ENCODE measurements around the gene LGMN. TPM values are rescaled to one million over a fixed set of nuclear protein-coding genes. Genes with fewer than 3 reads are reported as not detected.

Gene LGMN
- total and polyA plus RNA-seq, 12 donors = 82.2 to 211 (median 103) TPM

DNA sequence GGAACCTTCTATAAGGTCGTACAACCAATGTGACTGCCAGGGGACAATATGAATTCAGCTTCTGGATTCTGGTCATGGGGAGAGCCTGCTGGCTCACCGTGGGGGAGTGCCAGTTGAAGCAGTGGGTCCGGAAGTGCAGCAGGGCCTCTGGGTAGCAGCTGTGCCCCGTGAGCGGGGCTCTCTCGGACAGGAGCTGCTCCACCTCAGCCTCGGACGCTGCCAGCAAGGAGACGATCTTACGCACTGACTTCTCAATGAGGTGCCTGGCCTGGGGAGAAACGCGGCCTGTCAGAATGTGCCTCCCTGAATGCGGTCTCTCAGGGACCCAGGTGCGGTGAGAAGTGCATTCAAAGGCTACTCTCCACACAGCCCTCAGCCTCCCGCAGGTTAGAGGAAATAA, 42.0 kb downstream of the LGMN start:
- Histone ChIP-seq H3K27ac (no peak overlapping the region), H3K4me1 (peaks cover 0 to 31% (median 0%) of the 10 kb centered on the region in 9 donors), H3K36me3 (peaks cover 0 to 90% (median 55%) of the 10 kb centered on the region in 9 donors), H3K9me3 (no peaks in the 10 kb centered on the region), H3K27me3 (no peaks in the 10 kb centered on the region), H3K4me3 (no peak overlapping the region)
- 88 to 93% methylated on average over 15 of the region's 15 CpGs for WGBS, 2 donors
- TF ChIP-seq, protein P1, sequence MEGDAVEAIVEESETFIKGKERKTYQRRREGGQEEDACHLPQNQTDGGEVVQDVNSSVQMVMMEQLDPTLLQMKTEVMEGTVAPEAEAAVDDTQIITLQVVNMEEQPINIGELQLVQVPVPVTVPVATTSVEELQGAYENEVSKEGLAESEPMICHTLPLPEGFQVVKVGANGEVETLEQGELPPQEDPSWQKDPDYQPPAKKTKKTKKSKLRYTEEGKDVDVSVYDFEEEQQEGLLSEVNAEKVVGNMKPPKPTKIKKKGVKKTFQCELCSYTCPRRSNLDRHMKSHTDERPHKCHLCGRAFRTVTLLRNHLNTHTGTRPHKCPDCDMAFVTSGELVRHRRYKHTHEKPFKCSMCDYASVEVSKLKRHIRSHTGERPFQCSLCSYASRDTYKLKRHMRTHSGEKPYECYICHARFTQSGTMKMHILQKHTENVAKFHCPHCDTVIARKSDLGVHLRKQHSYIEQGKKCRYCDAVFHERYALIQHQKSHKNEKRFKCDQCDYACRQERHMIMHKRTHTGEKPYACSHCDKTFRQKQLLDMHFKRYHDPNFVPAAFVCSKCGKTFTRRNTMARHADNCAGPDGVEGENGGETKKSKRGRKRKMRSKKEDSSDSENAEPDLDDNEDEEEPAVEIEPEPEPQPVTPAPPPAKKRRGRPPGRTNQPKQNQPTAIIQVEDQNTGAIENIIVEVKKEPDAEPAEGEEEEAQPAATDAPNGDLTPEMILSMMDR (IDR thresholded peaks at IDR 0.05) = no peak
- ATAC-seq (no peak), DNase-seq (no peak)
- intact Hi-C loops (cut with DNase I) = no loop called here

- WGBS, 2 donors = 89 to 91% methylated on average over 11 of the region's 11 CpGs
- TF ChIP-seq, protein P1 (IDR thresholded peaks at IDR 0.05) = no peak
- peaks cover 0 to 74% (median 39%) of the 10 kb centered on the region in 9 donors for H3K36me3 ChIP-seq
- DNase-seq = no peak
- no peaks in the 10 kb centered on the region for H3K9me3 ChIP-seq
- H3K4me1 ChIP-seq = peaks cover 0 to 31% (median 0%) of the 10 kb centered on the region in 9 donors
- peak overlapping the region in 1 of 10 donors; percentile 82 for H3K27ac ChIP-seq
- ATAC-seq = peak in 1 of 8 donors; percentile 18
- H3K27me3 ChIP-seq = no peaks in the 10 kb centered on the region
- H3K4me3 ChIP-seq = no peak overlapping the region
- intact Hi-C loops (cut with DNase I) = no loop called here
Observed at GRCh38 chr14:92704821-92705220, 43.6 kb downstream of the LGMN start.

DNA sequence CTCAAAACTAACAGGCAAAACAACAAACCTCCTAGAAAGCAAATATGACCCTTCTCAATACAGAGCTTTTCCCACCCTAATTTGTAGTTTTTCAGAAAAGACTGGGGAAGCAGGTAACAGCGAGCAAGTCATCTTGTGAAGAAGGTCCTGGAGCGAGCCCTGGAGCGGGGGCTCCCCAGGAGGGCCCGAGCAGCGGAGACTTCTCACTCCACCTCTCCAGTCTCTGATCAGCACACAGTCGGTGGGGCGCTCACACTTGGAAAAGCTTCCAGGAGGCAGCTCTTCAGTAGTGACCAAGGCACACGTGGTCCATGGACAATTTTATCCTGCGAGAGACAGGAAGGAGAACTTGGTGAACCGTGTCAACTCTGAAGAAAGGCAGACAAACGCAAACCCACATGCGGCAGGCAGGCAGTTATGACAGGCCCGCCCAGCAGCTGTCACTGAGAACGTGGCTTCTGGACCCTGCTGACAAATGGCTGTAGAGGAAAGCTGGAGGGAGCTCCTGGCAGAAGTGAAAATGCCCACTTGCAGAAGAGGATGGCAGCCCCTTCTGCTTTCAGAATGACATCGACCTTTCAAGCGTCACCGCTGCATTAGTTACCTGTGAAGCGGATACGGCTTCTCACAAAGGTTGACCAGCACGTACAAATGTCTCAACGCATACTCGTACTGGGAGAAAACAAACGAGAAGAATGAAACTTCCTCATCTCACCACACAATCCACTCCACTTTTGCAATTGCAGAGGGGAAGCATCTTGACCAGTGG, 44.2 kb downstream of the LGMN start:
- peak overlapping the region in 2 of 10 donors; percentile 11 to 82 for H3K27ac ChIP-seq
- ATAC-seq (peak; percentile 26 to 63 (median 54)), DNase-seq (no peak)
- H3K9me3 ChIP-seq = no peaks in the 10 kb centered on the region
- H3K27me3 ChIP-seq = no peaks in the 10 kb centered on the region
- 76 to 84% methylated on average over 23 of the region's 23 CpGs for WGBS, 2 donors
- peaks cover 0 to 31% (median 0%) of the 10 kb centered on the region in 9 donors for H3K4me1 ChIP-seq
- TF ChIP-seq, protein P1 (IDR thresholded peaks at IDR 0.05) = no peak
- intact Hi-C loops (cut with DNase I) = no loop called here
- peaks cover 0 to 68% (median 33%) of the 10 kb centered on the region in 9 donors for H3K36me3 ChIP-seq
- no peak overlapping the region for H3K4me3 ChIP-seq

GRCh38 chr14:92703516-92703915, 44.9 kb downstream of the LGMN start:
- no peak for ATAC-seq
- Histone ChIP-seq H3K4me1 (peaks cover 0 to 31% (median 0%) of the 10 kb centered on the region in 9 donors), H3K9me3 (no peaks in the 10 kb centered on the region), H3K27me3 (no peaks in the 10 kb centered on the region), H3K4me3 (no peak overlapping the region), H3K27ac (peak overlapping the region in 1 of 10 donors; percentile 82), H3K36me3 (peaks cover 0 to 62% (median 30%) of the 10 kb centered on the region in 9 donors)
- TF ChIP-seq, protein P1 (IDR thresholded peaks at IDR 0.05) = no peak
- DNase-seq = no peak
- intact Hi-C loops (cut with DNase I) = no loop called here
- WGBS, 2 donors = 95 to 96% methylated on average over 10 of the region's 10 CpGs

Measured in heart right ventricle (tissue), 16 donors.